Parathyroid adenoma (tissue), 2 donors: ENCODE data around the gene GTF3C5.

Source experiments
- H2AFZ ChIP-seq: fragments of 300-600 bp; sonication (generic); one replicate; pipeline ENCODE4 v1.7.0; 2017; ENCODE audit warnings: antibody characterized with exemption, mild to moderate bottlenecking
- H3K27ac ChIP-seq: fragments of 300-600 bp; sonication (generic); one replicate; pipeline ENCODE4 v1.7.0; 2017
- H3K27me3 ChIP-seq: fragments of 300-600 bp; sonication (generic); one replicate; pipeline ENCODE4 v1.7.0; 2017; ENCODE audit warnings: low read length; ENCODE audit not compliant: control insufficient read depth, insufficient read depth
- H3K36me3 ChIP-seq: fragments of 300-600 bp; sonication (generic); one replicate; pipeline ENCODE4 v1.7.0; 2017; ENCODE audit warnings: low read length; ENCODE audit not compliant: control insufficient read depth, insufficient read depth
- H3K4me1 ChIP-seq: fragments of 300-600 bp; sonication (generic); one replicate; pipeline ENCODE4 v1.7.0; 2017; ENCODE audit warnings: control low read depth
- H3K4me2 ChIP-seq: fragments of 300-600 bp; sonication (generic); one replicate; pipeline ENCODE4 v1.7.0; 2017; ENCODE audit warnings: low read length
- H3K4me3 ChIP-seq: fragments of 300-600 bp; sonication (generic); one replicate; pipeline ENCODE4 v1.7.0; 2017; ENCODE audit warnings: low read depth, low read length
- H3K79me2 ChIP-seq: fragments of 300-600 bp; sonication (generic); one replicate; pipeline ENCODE4 v1.7.0; 2017; ENCODE audit warnings: control low read depth
- H3K9ac ChIP-seq: fragments of 300-600 bp; sonication (generic); one replicate; pipeline ENCODE4 v1.7.0; 2017; ENCODE audit warnings: mild to moderate bottlenecking
- H3K9me3 ChIP-seq: fragments of 300-600 bp; sonication (generic); one replicate; pipeline ENCODE4 v1.7.0; 2017; ENCODE audit warnings: low read length; ENCODE audit not compliant: control insufficient read depth
- TF ChIP-seq, protein P1 (sequence below): fragments of 300-600 bp; sonication (generic); IDR thresholded peaks from one replicate; pipeline ENCODE4 v1.7.0; 2017; ENCODE audit warnings: antibody characterized with exemption, mild to moderate bottlenecking
- donor health status: primary hyperparathyroidism.

The GTF3C5 gene

DNA sequence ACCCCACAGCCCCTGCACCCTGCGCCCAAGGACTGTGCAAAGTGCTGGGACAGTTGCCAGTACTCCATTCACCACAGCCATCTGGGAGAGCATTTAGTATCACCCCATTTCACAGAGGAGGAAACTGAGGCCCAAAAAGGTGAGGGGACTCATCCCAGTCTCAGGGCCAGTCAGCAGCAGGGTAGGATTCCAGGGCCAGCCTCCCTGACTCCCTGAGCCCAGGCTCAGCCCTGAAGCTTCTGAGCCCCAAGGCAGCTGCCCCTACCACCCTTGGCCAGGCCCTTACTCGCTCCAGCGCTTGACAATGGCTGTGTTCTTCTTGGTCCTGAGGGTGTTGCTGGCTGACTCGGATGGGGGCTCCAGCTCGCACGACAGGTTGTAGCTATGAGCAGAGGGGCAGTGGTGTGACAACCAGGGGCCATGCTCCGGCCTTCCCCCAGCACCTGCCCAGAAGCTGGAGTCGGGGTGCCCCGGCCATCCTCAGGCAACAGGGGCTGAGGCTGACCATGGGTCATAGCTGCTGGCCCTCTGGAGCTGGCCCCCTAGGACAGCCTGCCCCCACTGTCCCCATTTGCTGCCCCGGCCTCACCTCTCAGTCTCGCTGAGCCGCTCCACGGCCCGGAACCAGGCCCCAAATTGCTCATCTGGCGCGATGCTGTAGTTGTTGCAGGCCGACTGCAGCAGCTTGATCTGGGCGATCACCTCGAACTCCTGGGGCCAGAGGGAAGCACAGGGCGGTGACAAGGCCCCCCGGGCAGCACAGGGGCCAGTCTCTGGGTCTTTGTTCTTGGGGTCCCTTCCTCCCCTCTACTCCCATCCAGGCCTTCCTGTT lies 71.6 kb downstream of the GTF3C5 start:
- Histone ChIP-seq H3K79me2 (no peaks in the 10 kb centered on the region), H3K4me2 (no peak overlapping the region), H2AFZ (no peak overlapping the region), H3K27ac (no peak overlapping the region), H3K27me3 (no peaks in the 10 kb centered on the region), H3K9me3 (no peaks in the 10 kb centered on the region), H3K4me3 (no peak overlapping the region), H3K4me1 (no peaks in the 10 kb centered on the region), H3K36me3 (no peaks in the 10 kb centered on the region), H3K9ac (no peak overlapping the region)
- TF ChIP-seq, protein P1, sequence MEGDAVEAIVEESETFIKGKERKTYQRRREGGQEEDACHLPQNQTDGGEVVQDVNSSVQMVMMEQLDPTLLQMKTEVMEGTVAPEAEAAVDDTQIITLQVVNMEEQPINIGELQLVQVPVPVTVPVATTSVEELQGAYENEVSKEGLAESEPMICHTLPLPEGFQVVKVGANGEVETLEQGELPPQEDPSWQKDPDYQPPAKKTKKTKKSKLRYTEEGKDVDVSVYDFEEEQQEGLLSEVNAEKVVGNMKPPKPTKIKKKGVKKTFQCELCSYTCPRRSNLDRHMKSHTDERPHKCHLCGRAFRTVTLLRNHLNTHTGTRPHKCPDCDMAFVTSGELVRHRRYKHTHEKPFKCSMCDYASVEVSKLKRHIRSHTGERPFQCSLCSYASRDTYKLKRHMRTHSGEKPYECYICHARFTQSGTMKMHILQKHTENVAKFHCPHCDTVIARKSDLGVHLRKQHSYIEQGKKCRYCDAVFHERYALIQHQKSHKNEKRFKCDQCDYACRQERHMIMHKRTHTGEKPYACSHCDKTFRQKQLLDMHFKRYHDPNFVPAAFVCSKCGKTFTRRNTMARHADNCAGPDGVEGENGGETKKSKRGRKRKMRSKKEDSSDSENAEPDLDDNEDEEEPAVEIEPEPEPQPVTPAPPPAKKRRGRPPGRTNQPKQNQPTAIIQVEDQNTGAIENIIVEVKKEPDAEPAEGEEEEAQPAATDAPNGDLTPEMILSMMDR = no peak

DNA sequence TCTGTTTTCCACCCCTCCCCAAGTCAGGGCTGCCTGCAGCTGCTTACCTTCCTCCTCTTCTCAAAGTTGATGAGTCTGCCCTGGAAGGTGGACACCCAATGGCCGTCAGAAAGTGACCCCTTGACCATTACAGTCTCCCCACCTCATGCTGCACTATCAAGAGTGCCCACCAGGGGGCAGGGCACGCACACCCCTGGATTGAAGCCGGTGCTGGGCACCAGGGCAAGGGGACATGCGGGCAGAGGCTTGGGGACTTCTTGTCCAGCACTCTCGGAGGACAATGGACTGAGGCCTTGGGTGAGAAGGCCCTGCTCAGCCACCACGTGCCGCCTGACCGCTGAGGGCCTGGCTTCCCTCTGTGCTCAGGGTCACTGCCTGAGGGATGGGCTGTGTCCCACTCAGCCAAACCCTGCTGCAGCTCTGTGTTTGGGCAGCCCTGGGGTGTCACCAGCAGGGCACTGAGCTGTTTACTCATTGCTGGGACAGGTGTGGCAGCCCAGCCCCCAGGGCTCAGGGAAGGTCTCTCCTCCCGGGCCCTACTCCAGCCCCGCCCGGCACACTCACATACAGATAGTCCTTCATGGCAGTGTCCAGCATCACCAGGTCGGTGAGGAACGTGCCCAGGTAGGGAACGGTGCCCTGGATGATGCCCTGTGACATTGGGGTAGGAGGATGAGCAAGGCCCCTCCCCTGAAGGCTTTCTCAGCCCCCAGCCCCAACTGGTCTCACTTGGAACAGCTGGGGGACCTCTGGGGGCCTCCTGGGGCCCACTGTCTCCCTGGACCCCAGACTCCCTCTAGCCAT lies 72.6 kb downstream of the GTF3C5 start:
- no peak overlapping the region for H3K9ac ChIP-seq
- no peaks in the 10 kb centered on the region for H3K36me3 ChIP-seq
- no peaks in the 10 kb centered on the region for H3K27me3 ChIP-seq
- no peak overlapping the region for H3K4me2 ChIP-seq
- H2AFZ ChIP-seq = no peak overlapping the region
- H3K27ac ChIP-seq = no peak overlapping the region
- no peak overlapping the region for H3K4me3 ChIP-seq
- no peaks in the 10 kb centered on the region for H3K4me1 ChIP-seq
- TF ChIP-seq, protein P1 = peak; percentile 94
- no peaks in the 10 kb centered on the region for H3K9me3 ChIP-seq
- no peaks in the 10 kb centered on the region for H3K79me2 ChIP-seq

DNA sequence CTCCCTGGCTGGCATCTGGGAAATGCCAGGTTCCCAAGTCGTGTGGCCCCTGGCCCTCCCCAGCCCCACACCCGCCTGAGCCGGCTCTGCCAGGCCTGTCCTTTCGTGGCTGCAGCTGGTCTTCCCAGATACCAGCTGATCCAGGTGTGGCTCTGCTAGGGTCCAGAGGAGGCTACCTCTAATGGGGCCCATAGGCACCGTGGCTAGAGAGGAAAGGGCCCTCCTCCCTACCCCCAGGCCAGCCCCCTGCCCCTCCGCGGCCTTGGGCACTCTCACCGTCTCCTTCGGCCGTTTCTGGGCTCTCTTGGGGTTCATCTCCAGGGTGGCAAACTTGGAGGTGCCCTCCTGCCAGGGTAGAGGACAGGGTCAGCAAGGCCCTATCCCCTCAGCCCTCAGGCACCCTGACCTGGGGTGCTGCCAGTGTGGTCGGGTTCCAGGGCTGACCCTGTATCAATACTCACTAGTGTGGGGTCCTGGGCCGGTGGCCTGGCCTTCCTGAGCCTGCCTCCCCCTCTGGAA lies 73.2 kb downstream of the GTF3C5 start:
- TF ChIP-seq, protein P1 = no peak
- Histone ChIP-seq H3K27me3 (no peaks in the 10 kb centered on the region), H3K27ac (no peak overlapping the region), H3K36me3 (no peaks in the 10 kb centered on the region), H3K4me3 (no peak overlapping the region), H2AFZ (no peak overlapping the region), H3K9me3 (no peaks in the 10 kb centered on the region), H3K9ac (no peak overlapping the region), H3K4me1 (no peaks in the 10 kb centered on the region), H3K4me2 (no peak overlapping the region), H3K79me2 (no peaks in the 10 kb centered on the region)

- H3K36me3 ChIP-seq = no peaks in the 10 kb centered on the region
- H3K79me2 ChIP-seq = no peaks in the 10 kb centered on the region
- TF ChIP-seq, protein P1 = no peak
- H3K9ac ChIP-seq = no peak overlapping the region
- H3K4me2 ChIP-seq = no peak overlapping the region
- no peak overlapping the region for H2AFZ ChIP-seq
- no peaks in the 10 kb centered on the region for H3K9me3 ChIP-seq
- no peak overlapping the region for H3K27ac ChIP-seq
- H3K27me3 ChIP-seq = no peaks in the 10 kb centered on the region
- H3K4me1 ChIP-seq = no peaks in the 10 kb centered on the region
- H3K4me3 ChIP-seq = no peak overlapping the region
Measured at GRCh38 chr9:133104718-133105460, 74.1 kb downstream of the GTF3C5 start.
